Measurements from ENCODE around the gene ICE2.

- TF ChIP-seq SUZ12 (IDR thresholded peaks at IDR 0.05; ENCODE audit: extremely low read depth, insufficient read depth, insufficient read length) (no peak), YY1 (IDR thresholded peaks at IDR 0.05; ENCODE audit: insufficient read depth, insufficient read length) (no peak)
Observed at GRCh38 chr15:60428935-60429334, 50.0 kb downstream of the ICE2 start.
